Neuronal stem cell (in vitro differentiated cells): Measurements from ENCODE around the gene SYCE3.

Source experiments
- DNase-seq: peaks from one replicate; pipeline ENCODE4 v3.0.0-alpha.2; 2013; ENCODE audit warnings: low spot score
- H2AFZ ChIP-seq: one replicate; pipeline ENCODE4 v1.6.1; 2013; ENCODE audit warnings: mild to moderate bottlenecking, low read length, inconsistent platforms
- H2AK5ac ChIP-seq: 2 replicates; pipeline ENCODE4 v1.6.1; 2013; ENCODE audit warnings: low read depth, mild to moderate bottlenecking, inconsistent platforms, low read length, moderate library complexity, mixed read lengths
- H2BK120ac ChIP-seq: 2 replicates; pipeline ENCODE4 v1.6.1; 2013; ENCODE audit warnings: low read depth, mild to moderate bottlenecking, inconsistent platforms, low read length, moderate library complexity, mixed read lengths
- H2BK12ac ChIP-seq: one replicate; pipeline ENCODE4 v1.6.1; 2013; ENCODE audit warnings: low read length, inconsistent platforms
- H2BK15ac ChIP-seq: 2 replicates; pipeline ENCODE4 v1.6.1; 2013; ENCODE audit warnings: mild to moderate bottlenecking, low read length, inconsistent platforms, mixed read lengths
- H2BK5ac ChIP-seq: one replicate; pipeline ENCODE4 v1.6.1; 2013; ENCODE audit warnings: inconsistent platforms, mild to moderate bottlenecking, low read length, moderate library complexity
- H3K14ac ChIP-seq: one replicate; pipeline ENCODE4 v1.6.1; 2013; ENCODE audit warnings: low read length, inconsistent platforms
- H3K18ac ChIP-seq: 2 replicates; pipeline ENCODE4 v1.6.1; 2013; ENCODE audit warnings: low read length, inconsistent platforms
- H3K23ac ChIP-seq: 2 replicates; pipeline ENCODE4 v1.6.1; 2013; ENCODE audit warnings: low read depth, mild to moderate bottlenecking, mixed read lengths, low read length, inconsistent platforms; ENCODE audit not compliant: poor library complexity
- H3K27ac ChIP-seq: replicated peaks from 3 replicates; pipeline ENCODE4 v1.5.1; 2013; ENCODE audit warnings: low read length, inconsistent platforms
- H3K27me3 ChIP-seq, 3 experiments: 2 replicates each; pipeline ENCODE4 v1.6.1; 2013; ENCODE audit warnings: low read length in 3 of 3, mild to moderate bottlenecking in 2 of 3, inconsistent platforms in 1 of 3, low read depth in 1 of 3, mixed read lengths in 1 of 3, moderate library complexity in 1 of 3; ENCODE audit not compliant: control insufficient read depth in 3 of 3, insufficient read depth in 3 of 3
- H3K36me3 ChIP-seq, 2 donors: replicated peaks in 1 of 2; 2 replicates each; pipeline ENCODE4 v1.6.1; 2013; ENCODE audit warnings: low read length in 2 of 2; ENCODE audit not compliant: control insufficient read depth in 2 of 2, insufficient read depth in 2 of 2
- H3K4ac ChIP-seq: 2 replicates; pipeline ENCODE4 v1.6.1; 2013; ENCODE audit warnings: inconsistent platforms, mild to moderate bottlenecking, low read length, moderate library complexity
- H3K4me1 ChIP-seq, 2 donors: 1 replicate in 1 of 2; 2 replicates in 1 of 2; pipeline ENCODE4 v1.6.1; 2013; ENCODE audit warnings: low read length in 2 of 2, low read depth in 1 of 2; ENCODE audit not compliant: control insufficient read depth in 2 of 2, insufficient read depth in 1 of 2
- H3K4me2 ChIP-seq: one replicate; pipeline ENCODE4 v1.6.1; 2013; ENCODE audit warnings: mild to moderate bottlenecking, low read length, inconsistent platforms; ENCODE audit not compliant: insufficient read depth, poor library complexity, severe bottlenecking
- H3K4me3 ChIP-seq, 2 donors: 2 replicates each; pipeline ENCODE4 v1.5.1; 2013; ENCODE audit warnings: low read length in 2 of 2, mild to moderate bottlenecking in 2 of 2, inconsistent platforms in 1 of 2, moderate library complexity in 1 of 2
- H3K79me1 ChIP-seq: one replicate; pipeline ENCODE4 v1.6.1; 2013; ENCODE audit warnings: low read depth, mild to moderate bottlenecking, inconsistent platforms, low read length, moderate library complexity
- H3K9ac ChIP-seq: one replicate; pipeline ENCODE4 v1.6.1; 2013; ENCODE audit warnings: mild to moderate bottlenecking, low read depth, low read length, inconsistent platforms; ENCODE audit not compliant: poor library complexity
- H3K9me3 ChIP-seq, 2 donors: replicated peaks in 1 of 2; 2 replicates each; pipeline versions ENCODE3 to v1.6.1; 2013; ENCODE audit warnings: low read length in 2 of 2, mild to moderate bottlenecking in 2 of 2, inconsistent platforms in 1 of 2, low read depth in 1 of 2, mixed read lengths in 1 of 2, moderate library complexity in 1 of 2; ENCODE audit not compliant: control insufficient read depth in 2 of 2, insufficient read depth in 1 of 2
- H4K8ac ChIP-seq: one replicate; pipeline ENCODE4 v1.6.1; 2013; ENCODE audit warnings: low read depth, mild to moderate bottlenecking, inconsistent platforms, low read length, moderate library complexity
- H4K91ac ChIP-seq: one replicate; pipeline ENCODE4 v1.6.1; 2013; ENCODE audit warnings: low read length, low read depth, mild to moderate bottlenecking, inconsistent platforms; ENCODE audit not compliant: poor library complexity
- WGBS, 2 donors: extraction: QIAGEN DNeasy Blood & Tissue Kit; methylation state at CpG; one replicate each; pipeline ENCODE4 v1.1.7; 2013; ENCODE audit warnings: missing lambda C conversion rate in 2 of 2, mixed read lengths in 1 of 2; ENCODE audit not compliant: insufficient read length in 2 of 2, insufficient replicate concordance in 1 of 2; ENCODE audit errors: extremely low coverage in 2 of 2; 5-methylcytosine and 5-hydroxymethylcytosine counted together

Gene SYCE3

DNA sequence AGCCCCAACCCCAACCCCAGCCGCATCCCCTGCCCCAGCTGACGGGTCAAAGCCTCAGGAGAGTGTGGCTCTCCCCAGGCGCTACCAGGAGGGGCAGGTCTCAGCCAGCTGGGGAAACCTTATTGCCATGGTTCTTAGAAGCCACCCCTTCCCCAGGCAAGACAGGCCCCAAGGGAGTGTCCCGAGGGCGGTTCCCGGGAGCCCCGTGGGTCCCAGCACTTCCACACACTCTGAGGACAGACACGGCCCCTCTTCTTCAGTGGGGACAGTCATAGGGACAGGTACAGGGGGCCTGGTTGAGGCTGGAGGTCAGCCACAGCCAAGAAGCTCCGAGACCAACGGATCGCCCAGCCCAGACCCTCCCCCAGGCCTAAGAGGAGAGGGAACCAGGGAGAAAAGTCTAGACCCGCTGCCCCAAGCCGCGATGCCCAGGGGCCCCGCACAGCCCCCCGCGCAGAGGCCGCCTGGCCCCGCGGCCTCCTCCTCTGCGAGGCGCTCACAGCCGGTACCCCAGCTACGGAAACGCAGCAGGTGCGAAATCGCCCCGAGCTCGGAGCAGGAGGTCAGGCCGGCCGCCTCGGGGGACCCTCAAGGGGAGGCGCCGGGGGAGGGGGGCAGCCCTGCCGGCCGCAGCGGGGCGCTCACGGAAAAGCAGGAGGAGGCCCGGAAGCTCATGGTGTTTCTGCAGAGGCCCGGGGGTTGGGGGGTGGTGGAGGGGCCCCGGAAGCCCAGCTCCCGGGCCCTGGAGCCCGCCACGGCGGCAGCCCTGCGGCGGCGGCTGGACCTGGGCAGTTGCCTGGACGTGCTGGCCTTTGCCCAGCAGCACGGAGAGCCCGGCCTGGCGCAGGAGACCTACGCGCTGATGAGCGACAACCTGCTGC is 14.4 kb downstream of the SYCE3 start:
- Histone ChIP-seq H2BK120ac (no peak overlapping the region), H3K27ac (no peak overlapping the region), H3K27me3 (peaks cover 0 to 38% (median 13%) of the 10 kb centered on the region in 3 experiments), H3K4me3 (no peak overlapping the region), H3K9ac (no peak overlapping the region), H3K14ac (peak overlapping the region; percentile 82), H3K23ac (no peak overlapping the region), H3K79me1 (no peaks in the 10 kb centered on the region), H3K18ac (no peak overlapping the region), H3K9me3 (no peaks in the 10 kb centered on the region), H2BK5ac (no peak overlapping the region), H4K91ac (no peak overlapping the region), H3K36me3 (no peaks in the 10 kb centered on the region), H4K8ac (no peak overlapping the region), H2AK5ac (peak overlapping the region; percentile 90), H3K4me2 (peak overlapping the region; percentile 11), H3K4me1 (no peaks in the 10 kb centered on the region), H2BK15ac (peak overlapping the region; percentile 85), H3K4ac (no peak overlapping the region), H2BK12ac (no peak overlapping the region), H2AFZ (no peak overlapping the region)
- no CpG with 5 or more reads among the region's 56 CpGs for WGBS, 2 donors
- no peak for DNase-seq

DNA sequence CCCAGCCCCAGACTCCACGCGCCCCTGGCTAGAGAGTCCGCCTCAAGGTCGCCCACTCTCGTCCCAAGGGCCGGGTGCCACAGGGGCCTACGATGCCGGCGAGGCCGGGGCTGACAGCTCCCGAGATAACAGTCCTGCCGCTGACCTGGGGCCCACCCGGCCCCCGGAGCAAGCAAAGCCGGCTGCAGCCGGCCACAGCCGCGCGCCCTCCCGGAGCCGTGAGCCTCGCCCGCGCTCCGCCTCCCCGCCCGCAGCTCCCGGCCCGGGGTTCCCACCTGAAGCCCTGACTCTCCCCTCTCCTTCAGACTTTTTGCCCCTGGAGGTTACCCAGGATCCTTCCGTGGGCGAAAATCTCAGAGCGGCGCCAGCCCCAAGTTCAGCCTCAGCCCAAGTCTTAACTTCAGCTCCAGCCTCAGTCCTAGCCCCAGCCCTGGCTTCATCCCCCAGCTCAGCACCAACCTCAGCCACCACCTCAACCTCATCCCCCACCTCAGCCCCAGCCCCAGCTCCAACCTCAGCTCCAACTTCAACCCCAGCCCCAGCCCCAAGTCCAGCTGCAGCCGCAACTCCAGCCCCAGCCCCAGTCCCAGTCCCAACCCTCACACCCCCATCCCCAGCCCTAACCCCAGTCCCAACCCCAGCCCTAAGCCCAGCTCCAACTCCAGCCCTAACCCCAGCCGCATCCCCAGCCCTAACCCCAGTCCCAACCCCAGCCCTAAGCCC is 15.3 kb downstream of the SYCE3 start:
- no peak for DNase-seq
- H2AFZ ChIP-seq: peak overlapping the region; percentile 49
- no peak overlapping the region for H3K4me2 ChIP-seq
- H3K36me3 ChIP-seq: no peaks in the 10 kb centered on the region
- H3K23ac ChIP-seq: peak overlapping the region; percentile 12
- no peaks in the 10 kb centered on the region for H3K4me1 ChIP-seq
- no peaks in the 10 kb centered on the region for H3K9me3 ChIP-seq
- no peak overlapping the region for H3K27ac ChIP-seq
- no peaks in the 10 kb centered on the region for H3K79me1 ChIP-seq
- peak overlapping the region; percentile 63 for H2AK5ac ChIP-seq
- H4K8ac ChIP-seq: no peak overlapping the region
- no peak overlapping the region for H4K91ac ChIP-seq
- no peak overlapping the region for H3K4me3 ChIP-seq
- no peak overlapping the region for H2BK12ac ChIP-seq
- H3K27me3 ChIP-seq: peaks cover 0 to 40% (median 13%) of the 10 kb centered on the region in 3 experiments
- H2BK15ac ChIP-seq: no peak overlapping the region
- no peak overlapping the region for H3K9ac ChIP-seq
- H2BK5ac ChIP-seq: no peak overlapping the region
- no peak overlapping the region for H3K18ac ChIP-seq
- no CpG with 5 or more reads among the region's 35 CpGs for WGBS, 2 donors
- no peak overlapping the region for H3K14ac ChIP-seq
- peak overlapping the region; percentile 47 for H2BK120ac ChIP-seq
- no peak overlapping the region for H3K4ac ChIP-seq

DNA sequence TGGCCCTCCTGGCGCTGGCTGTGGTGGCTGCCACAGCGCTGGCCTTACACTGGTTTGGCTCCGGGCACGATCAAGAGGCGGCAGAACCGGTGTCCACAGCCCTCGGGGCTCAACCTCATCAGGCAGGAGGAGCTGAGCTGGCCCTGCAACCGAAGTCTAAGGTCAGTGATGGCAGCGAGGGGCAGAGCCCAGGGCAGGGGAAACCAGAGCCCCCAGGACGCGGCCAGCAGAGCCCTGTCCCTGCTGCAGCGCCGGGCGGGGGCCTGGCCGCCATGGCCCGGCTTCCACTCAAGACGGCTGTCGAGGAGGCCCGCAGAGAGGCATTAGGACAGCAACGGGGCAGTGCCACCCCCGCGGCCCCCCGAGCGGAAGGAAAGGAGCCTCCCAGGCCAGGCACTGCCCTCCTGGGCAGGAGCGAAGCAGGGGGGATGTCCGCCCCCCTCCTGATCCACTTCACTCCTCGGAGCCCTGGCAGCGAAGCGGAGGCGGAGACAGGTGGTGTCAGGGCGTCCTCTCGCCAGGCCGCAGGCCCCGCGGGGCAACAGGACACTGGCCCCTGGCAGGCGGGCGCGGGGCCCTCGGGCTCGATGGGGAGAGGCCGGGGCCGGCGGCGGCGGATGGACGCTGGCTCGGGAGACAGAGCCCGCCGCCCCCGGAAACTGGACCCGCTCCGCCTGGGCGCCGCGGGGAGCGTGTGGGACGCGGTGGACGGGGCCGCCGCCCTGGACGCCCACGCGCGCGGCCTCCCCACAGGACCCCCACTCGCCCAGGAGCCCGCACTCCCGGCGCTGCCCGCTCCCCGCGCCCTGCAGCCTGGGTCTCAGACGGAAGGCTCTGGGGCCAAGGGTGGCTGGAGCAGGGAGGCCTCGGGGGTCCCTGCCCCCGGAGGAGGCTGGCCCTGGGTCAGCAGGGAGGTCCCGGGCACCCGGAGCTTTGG is 16.1 kb downstream of the SYCE3 start:
- H2AFZ ChIP-seq: peak overlapping the region; percentile 49
- no peak overlapping the region for H2BK120ac ChIP-seq
- peak overlapping the region; percentile 37 for H3K4ac ChIP-seq
- peak overlapping the region; percentile 84 for H2BK12ac ChIP-seq
- peak overlapping the region; percentile 49 for H2BK15ac ChIP-seq
- no peak overlapping the region for H2BK5ac ChIP-seq
- no peaks in the 10 kb centered on the region for H3K79me1 ChIP-seq
- no peaks in the 10 kb centered on the region for H3K36me3 ChIP-seq
- H3K27ac ChIP-seq: no peak overlapping the region
- peaks cover 0 to 35% (median 13%) of the 10 kb centered on the region in 3 experiments for H3K27me3 ChIP-seq
- H3K4me2 ChIP-seq: no peak overlapping the region
- peak overlapping the region; percentile 28 for H3K18ac ChIP-seq
- no peaks in the 10 kb centered on the region for H3K4me1 ChIP-seq
- DNase-seq: no peak
- H4K8ac ChIP-seq: no peak overlapping the region
- H4K91ac ChIP-seq: peak overlapping the region; percentile 43
- no peaks in the 10 kb centered on the region for H3K9me3 ChIP-seq
- H3K23ac ChIP-seq: peak overlapping the region; percentile 65
- H3K9ac ChIP-seq: no peak overlapping the region
- WGBS, 2 donors: no CpG with 5 or more reads among the region's 78 CpGs
- H2AK5ac ChIP-seq: peak overlapping the region; percentile 94
- H3K14ac ChIP-seq: peak overlapping the region; percentile 82
- H3K4me3 ChIP-seq: no peak overlapping the region
